Stomach (tissue), 9 donors: Measurements from ENCODE around the gene BPIFB3. TPM values are rescaled to one million over a fixed set of nuclear protein-coding genes. Genes with fewer than 3 reads are reported as not detected.

Experiments used
- DNase-seq, 2 donors: peaks; one replicate each; pipeline versions ENCODE4 v3.0.0 to v3.0.0-alpha.2; 2013 to 2019
- H3K27ac ChIP-seq, 5 donors: fragments of 200-600 bp in 4 of 5; sonication (generic) in 4 of 5; one replicate each; pipeline ENCODE4 v1.5.1; 2013 to 2019; ENCODE audit warnings: mild to moderate bottlenecking in 1 of 5, moderate library complexity in 1 of 5
- H3K27me3 ChIP-seq, 3 donors: fragments of 200-600 bp; sonication (generic); one replicate each; pipeline ENCODE4 v1.5.1; 2017 to 2019; ENCODE audit warnings: mixed run types in 1 of 3
- H3K36me3 ChIP-seq, 4 donors: fragments of 200-600 bp; sonication (generic); 1 replicate in 3 of 4; 2 replicates in 1 of 4; pipeline ENCODE4 v1.5.1; 2016 to 2019
- H3K4me1 ChIP-seq, 4 donors: fragments of 200-600 bp; sonication (generic); one replicate each; pipeline ENCODE4 v1.5.1; 2016 to 2019
- H3K4me3 ChIP-seq, 4 donors: fragments of 200-600 bp; sonication (generic) in 3 of 4; one replicate each; pipeline ENCODE4 v1.5.1; 2016 to 2019; ENCODE audit warnings: mild to moderate bottlenecking in 1 of 4
- H3K9me3 ChIP-seq, 4 donors: fragments of 200-600 bp; sonication (generic); one replicate each; pipeline ENCODE4 v1.5.1; 2016 to 2019
- CTCF ChIP-seq, 7 experiments: fragments of 450-650 bp in 4 of 7; fragments of 200-600 bp in 3 of 7; sonication (generic) in 3 of 7; IDR thresholded peaks; one replicate each; pipeline ENCODE4 v1.5.1; 2016 to 2019; ENCODE audit warnings: antibody characterized with exemption in 7 of 7, control low read depth in 2 of 7, mild to moderate bottlenecking in 1 of 7
- EP300 ChIP-seq: sonication (generic); formaldehyde crosslinking; IDR thresholded peaks from one replicate; pipeline ENCODE4 v1.6.1; 2017; ENCODE audit warnings: antibody characterized with exemption
- POLR2A ChIP-seq, 4 donors: fragments of 450-650 bp; IDR thresholded peaks; one replicate each; pipeline ENCODE4 v1.6.1; 2016; ENCODE audit warnings: antibody characterized with exemption in 4 of 4, control low read depth in 2 of 4, mild to moderate bottlenecking in 1 of 4, moderate library complexity in 1 of 4
- POLR2AphosphoS5 ChIP-seq, 3 donors: sonication (generic); formaldehyde crosslinking; IDR thresholded peaks; one replicate each; pipeline ENCODE4 v1.6.1; 2016; ENCODE audit warnings: antibody characterized with exemption in 3 of 3
- WGBS, 5 donors: extraction: QIAGEN DNeasy Blood & Tissue Kit in 3 of 5; methylation state at CpG; one replicate each; pipeline versions ENCODE4 v1.1.5 to v1.1.7; 2013 to 2018; 5-methylcytosine and 5-hydroxymethylcytosine counted together
- intact Hi-C: fragments of 100-400 bp; cut with DNase I; formaldehyde crosslinking; loops from one replicate; pipeline ENCODE4 v1.15.1; 2023; ENCODE audit warnings: low total_unique reads
- polyA plus RNA-seq, 3 donors: library from polyadenylated mRNA; stranded (reverse); fragments of 200-250 nt; gene quantifications; one replicate each; pipeline ENCODE4 v1.2.3, GENCODE V29; 2013
- total RNA-seq, 5 donors: library from RNA; depleted of rRNA; stranded (reverse); fragments of >200 nt; gene quantifications; one replicate each; pipeline versions ENCODE4 v1.1.0 to v1.2.3, GENCODE V29; 2014 to 2016
- donor health status: healthy with polysubstance abuse.
- donor health status: Bipolar disorder and iron deficiency.
- donor health status: healthy.

BPIFB3 gene
- total and polyA plus RNA-seq, 8 donors: not detected

GRCh38 chr20:33099843-33100538 is 46.3 kb downstream of the BPIFB3 start:
- no peak for DNase-seq
- intact Hi-C loops: loop anchor here (5.0 to 10.0 kb wide), 2 partner anchors 115 to 198 kb away; partner anchors contain the start of gene BPIFA3
- Histone ChIP-seq H3K27me3 (peaks cover 0 to 4% (median 0%) of the 10 kb centered on the region in 3 donors), H3K36me3 (no peaks in the 10 kb centered on the region), H3K4me3 (no peak overlapping the region), H3K9me3 (no peaks in the 10 kb centered on the region), H3K27ac (no peak overlapping the region), H3K4me1 (peaks cover 0 to 13% (median 0%) of the 10 kb centered on the region in 4 donors)
- WGBS, 5 donors: 51 to 60% (median 57%) methylated on average over 10 of the region's 10 CpGs
- no peak for TF ChIP-seq EP300
- no peak for TF ChIP-seq POLR2AphosphoS5 (IDR thresholded peaks at IDR 0.05)
- TF ChIP-seq POLR2A (IDR thresholded peaks at IDR 0.05): no peak
- TF ChIP-seq CTCF (IDR thresholded peaks at IDR 0.05): no peak

GRCh38 chr20:33103556-33103955 is 49.9 kb downstream of the BPIFB3 start:
- Histone ChIP-seq H3K27me3 (peaks cover 0 to 4% (median 0%) of the 10 kb centered on the region in 3 donors), H3K4me3 (no peak overlapping the region), H3K36me3 (no peaks in the 10 kb centered on the region), H3K27ac (no peak overlapping the region), H3K9me3 (no peaks in the 10 kb centered on the region), H3K4me1 (peaks cover 0 to 10% (median 4%) of the 10 kb centered on the region in 4 donors)
- 74 to 91% (median 83%) methylated on average over 3 of the region's 3 CpGs for WGBS, 5 donors
- intact Hi-C loops: no loop called here
- no peak for TF ChIP-seq CTCF (IDR thresholded peaks at IDR 0.05)
- no peak for TF ChIP-seq POLR2A (IDR thresholded peaks at IDR 0.05)
- TF ChIP-seq EP300: no peak
- no peak for TF ChIP-seq POLR2AphosphoS5 (IDR thresholded peaks at IDR 0.05)
- no peak for DNase-seq

DNA sequence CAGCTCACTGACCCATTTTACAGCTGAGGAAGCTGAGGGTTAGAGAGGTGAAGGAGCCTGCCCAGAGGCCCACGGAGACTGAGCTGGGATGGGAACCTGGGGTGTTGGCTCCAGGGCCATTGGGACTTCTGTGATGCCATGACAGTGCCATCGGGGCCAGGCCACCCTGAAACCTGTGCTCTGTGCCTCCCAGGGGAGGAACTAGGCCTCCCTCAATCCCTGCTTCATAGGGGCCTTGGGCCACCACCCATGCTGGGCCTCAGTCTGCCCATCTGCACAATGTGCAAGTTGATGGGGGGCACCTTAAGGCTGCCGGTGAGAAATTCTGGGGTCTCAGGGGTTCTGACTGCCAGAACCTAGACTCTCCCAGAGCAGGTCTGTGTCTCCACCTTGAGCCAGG is 50.6 kb downstream of the BPIFB3 start:
- Histone ChIP-seq H3K27ac (peak overlapping the region in 1 of 5 donors; percentile 70), H3K4me1 (peaks cover 0 to 10% (median 4%) of the 10 kb centered on the region in 4 donors), H3K9me3 (no peaks in the 10 kb centered on the region), H3K36me3 (no peaks in the 10 kb centered on the region), H3K27me3 (peaks cover 0 to 4% (median 0%) of the 10 kb centered on the region in 3 donors), H3K4me3 (no peak overlapping the region)
- TF ChIP-seq POLR2AphosphoS5 (IDR thresholded peaks at IDR 0.05) (no peak), CTCF (IDR thresholded peaks at IDR 0.05) (no peak), POLR2A (IDR thresholded peaks at IDR 0.05) (no peak), EP300 (no peak)
- 75 to 91% (median 89%) methylated on average over 2 to 3 of the region's 3 CpGs for WGBS, 5 donors
- intact Hi-C loops: no loop called here
- DNase-seq: no peak

DNA sequence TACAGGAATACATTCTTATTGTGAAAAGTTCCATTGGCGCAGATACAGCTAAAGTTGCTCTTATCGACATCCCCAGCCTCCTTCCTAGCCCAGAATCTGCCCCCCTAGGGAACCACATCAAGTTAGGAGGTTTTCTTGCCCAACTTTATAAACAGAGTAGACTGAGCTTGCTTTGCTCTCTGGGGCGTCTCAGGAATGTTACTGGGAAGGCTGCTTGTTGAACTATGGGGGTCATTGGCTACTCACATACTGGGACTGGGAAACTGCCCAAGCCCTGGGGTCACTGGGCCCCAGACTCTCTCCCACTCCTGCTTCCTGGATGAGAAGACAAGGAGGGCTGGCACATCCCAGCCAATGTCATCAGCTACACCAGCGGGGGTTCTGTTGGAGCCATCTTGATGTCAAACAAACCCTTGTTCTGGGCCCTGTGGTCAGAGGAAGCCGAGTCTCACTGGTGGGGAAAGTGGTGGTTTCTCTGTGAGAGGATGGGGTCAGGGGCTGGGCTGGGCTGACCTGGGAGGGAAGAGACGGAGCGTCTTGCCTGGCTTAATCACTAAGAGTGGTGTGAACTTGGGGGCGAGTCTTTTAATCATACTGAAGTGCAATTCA is 51.7 kb downstream of the BPIFB3 start:
- intact Hi-C loops: no loop called here
- H3K27me3 ChIP-seq: peaks cover 0 to 4% (median 0%) of the 10 kb centered on the region in 3 donors
- no peaks in the 10 kb centered on the region for H3K36me3 ChIP-seq
- no peak overlapping the region for H3K4me3 ChIP-seq
- peak overlapping the region in 3 of 5 donors; percentile 37 to 70 (median 51) for H3K27ac ChIP-seq
- peaks cover 0 to 10% (median 4%) of the 10 kb centered on the region in 4 donors for H3K4me1 ChIP-seq
- DNase-seq: peak in 1 of 2 donors; percentile 43
- H3K9me3 ChIP-seq: no peaks in the 10 kb centered on the region
- WGBS, 5 donors: 47 to 82% (median 72%) methylated on average over 8 of the region's 8 CpGs
- TF ChIP-seq POLR2AphosphoS5 (IDR thresholded peaks at IDR 0.05): no peak
- no peak for TF ChIP-seq CTCF (IDR thresholded peaks at IDR 0.05)
- no peak for TF ChIP-seq EP300
- no peak for TF ChIP-seq POLR2A (IDR thresholded peaks at IDR 0.05)
